CD14-positive monocyte (primary cell): Measurements from ENCODE around the gene SLCO2B1. TPM values are rescaled to one million over a fixed set of nuclear protein-coding genes. Genes with fewer than 3 reads are reported as not detected.

ENCODE experiments used
- DNase-seq, 3 donors: peaks; one replicate each; pipeline ENCODE4 v3.0.0-alpha.2; 2011 to 2022
- H2AFZ ChIP-seq: 2 replicates; pipeline ENCODE4 v1.6.0; 2012; ENCODE audit warnings: mild to moderate bottlenecking, low read depth, low read length, inconsistent platforms; ENCODE audit not compliant: insufficient read depth, poor library complexity, severe bottlenecking
- H3K27ac ChIP-seq, 2 donors: 1 replicate in 1 of 2; 2 replicates in 1 of 2; pipeline ENCODE4 v1.5.1; 2012 to 2013; ENCODE audit warnings: low read length in 2 of 2, control low read depth in 1 of 2, inconsistent platforms in 1 of 2, low read depth in 1 of 2, mild to moderate bottlenecking in 1 of 2
- H3K27me3 ChIP-seq, 2 donors: one replicate each; pipeline versions ENCODE4 v1.6.0 to v1.6.1; 2011 to 2013; ENCODE audit warnings: low read length in 2 of 2; ENCODE audit not compliant: control insufficient read depth in 2 of 2, insufficient read depth in 2 of 2
- H3K36me3 ChIP-seq, 2 donors: replicated peaks in 1 of 2; 1 replicate in 1 of 2; 2 replicates in 1 of 2; pipeline versions ENCODE4 v1.5.1 to v1.6.1; 2012 to 2013; ENCODE audit warnings: low read length in 2 of 2, control low read depth in 1 of 2, inconsistent platforms in 1 of 2, mild to moderate bottlenecking in 1 of 2; ENCODE audit not compliant: insufficient read depth in 2 of 2, control insufficient read depth in 1 of 2
- H3K4me1 ChIP-seq, 2 donors: 1 replicate in 1 of 2; 2 replicates in 1 of 2; pipeline versions ENCODE4 v1.5.1 to v1.6.1; 2012 to 2013; ENCODE audit warnings: low read length in 2 of 2, control low read depth in 1 of 2, inconsistent platforms in 1 of 2, mild to moderate bottlenecking in 1 of 2, moderate library complexity in 1 of 2; ENCODE audit not compliant: insufficient read depth in 2 of 2, control insufficient read depth in 1 of 2
- H3K4me2 ChIP-seq: replicated peaks from 2 replicates; pipeline ENCODE3; 2012; ENCODE audit warnings: low read length, moderate library complexity, mild to moderate bottlenecking; ENCODE audit not compliant: poor library complexity, severe bottlenecking; ENCODE audit errors: extremely low read depth
- H3K4me3 ChIP-seq, 3 experiments: fragments of 200-600 bp in 1 of 3; sonication (generic) in 1 of 3; replicated peaks in 1 of 3; 1 replicate in 2 of 3; 2 replicates in 1 of 3; pipeline ENCODE4 v1.5.1; 2011 to 2013; ENCODE audit warnings: low read length in 3 of 3, mild to moderate bottlenecking in 3 of 3, control low read depth in 2 of 3, low read depth in 2 of 3, inconsistent platforms in 1 of 3, moderate library complexity in 1 of 3
- H3K79me2 ChIP-seq: 2 replicates; pipeline ENCODE4 v1.6.0; 2012; ENCODE audit warnings: mild to moderate bottlenecking, control low read depth, inconsistent platforms, low read length, moderate library complexity; ENCODE audit not compliant: insufficient read depth
- H3K9ac ChIP-seq: 2 replicates; pipeline ENCODE4 v1.6.0; 2017; ENCODE audit warnings: low read length, mild to moderate bottlenecking; ENCODE audit not compliant: insufficient read depth, poor library complexity, severe bottlenecking
- H3K9me3 ChIP-seq, 2 donors: replicated peaks in 1 of 2; 1 replicate in 1 of 2; 2 replicates in 1 of 2; pipeline versions ENCODE4 v1.5.1 to v1.6.1; 2012 to 2013; ENCODE audit warnings: low read length in 2 of 2, control low read depth in 1 of 2; ENCODE audit not compliant: control insufficient read depth in 1 of 2, insufficient read depth in 1 of 2
- H4K20me1 ChIP-seq: 2 replicates; pipeline ENCODE4 v1.6.0; 2012; ENCODE audit warnings: mild to moderate bottlenecking, low read length, control low read depth, moderate library complexity; ENCODE audit not compliant: insufficient read depth
- H3K27ac Mint-ChIP-seq, 7 donors: one replicate each; pipeline ENCODE4 v1.8.0; 2020; ENCODE audit warnings: mild to moderate bottlenecking in 7 of 7, mixed read lengths in 7 of 7, moderate library complexity in 6 of 7, inconsistent platforms in 2 of 7
- H3K27me3 Mint-ChIP-seq, 3 donors: one replicate each; pipeline ENCODE4 v1.8.0; 2021 to 2022; ENCODE audit warnings: low read depth in 3 of 3, mild to moderate bottlenecking in 3 of 3, mixed read lengths in 3 of 3, moderate library complexity in 3 of 3, inconsistent platforms in 1 of 3
- H3K36me3 Mint-ChIP-seq, 2 donors: one replicate each; pipeline ENCODE4 v1.8.0; 2020; ENCODE audit warnings: mixed read lengths in 2 of 2, inconsistent platforms in 1 of 2, mild to moderate bottlenecking in 1 of 2
- H3K4me1 Mint-ChIP-seq: one replicate; pipeline ENCODE4 v1.8.0; 2020; ENCODE audit warnings: mild to moderate bottlenecking, mixed read lengths
- H3K4me3 Mint-ChIP-seq, 2 donors: one replicate each; pipeline ENCODE4 v1.8.0; 2020; ENCODE audit warnings: mild to moderate bottlenecking in 2 of 2, mixed read lengths in 2 of 2, moderate library complexity in 1 of 2
- H3K9me3 Mint-ChIP-seq, 7 donors: one replicate each; pipeline ENCODE4 v1.8.0; 2020 to 2022; ENCODE audit warnings: mixed read lengths in 7 of 7, mild to moderate bottlenecking in 6 of 7, moderate library complexity in 6 of 7, inconsistent platforms in 2 of 7
- WGBS: methylation state at CpG from one replicate; pipeline ENCODE4 v1.1.5; 2013; ENCODE audit warnings: missing lambda C conversion rate; ENCODE audit not compliant: insufficient coverage; 5-methylcytosine and 5-hydroxymethylcytosine counted together
- intact Hi-C, 2 donors: fragments of 100-400 bp; cut with micrococcal nuclease; formaldehyde crosslinking; loops; one replicate each; pipeline versions ENCODE4 v1.15.0 to v1.15.1; 2023
- polyA plus RNA-seq, 3 donors: library from polyadenylated mRNA; depleted of rRNA in 1 of 3; unstranded in 2 of 3; stranded (reverse) in 1 of 3; fragments of 300-500 nt in 2 of 3; fragments of >200 nt in 1 of 3; fragmentation: Illumina TruSeq in 2 of 3; gene quantifications; 1 replicate in 2 of 3; 2 replicates in 1 of 3; pipeline ENCODE4 v1.2.3, GENCODE V29; 2012 to 2021
- TF ChIP-seq, protein P1 (sequence below): fragments of 200-600 bp; IDR thresholded peaks from one replicate; pipeline ENCODE4 v1.8.0; 2022; ENCODE audit warnings: antibody characterized with exemption, mild to moderate bottlenecking

The SLCO2B1 gene
- polyA plus RNA-seq, 3 donors = 0.13 to 0.47 TPM; not detected in 1

DNA sequence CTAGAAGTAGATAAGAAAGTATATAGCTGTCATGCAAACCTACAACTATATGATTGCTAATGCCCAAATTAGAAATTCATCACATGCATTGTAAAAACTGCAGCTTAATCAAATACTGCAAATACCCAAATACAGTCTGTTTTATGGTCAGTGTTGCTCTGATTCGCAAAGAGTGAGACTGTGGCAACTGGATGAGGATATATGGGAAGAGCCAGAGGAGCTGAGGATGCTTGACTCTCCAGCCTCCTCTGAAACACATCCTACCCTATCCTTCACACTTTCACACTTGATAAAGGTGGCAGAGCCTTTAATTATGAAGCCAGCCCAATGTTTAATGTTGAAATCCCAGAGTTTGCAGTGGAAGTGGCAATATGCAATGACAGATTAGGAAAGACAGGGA, 32.3 kb upstream of the SLCO2B1 start:
- H3K4me3 ChIP-seq = no peak overlapping the region
- H3K9me3 ChIP-seq = peaks cover 8 to 9% of the 10 kb centered on the region in 2 donors
- no peaks in the 10 kb centered on the region for H3K4me1 ChIP-seq
- Mint-ChIP-seq H3K4me1 (no peaks in the 10 kb centered on the region), H3K27me3 (peaks cover 2 to 12% (median 3%) of the 10 kb centered on the region in 3 donors), H3K36me3 (no peaks in the 10 kb centered on the region), H3K27ac (no peak overlapping the region), H3K4me3 (no peak overlapping the region), H3K9me3 (peaks cover 22 to 40% (median 27%) of the 10 kb centered on the region in 7 donors)
- intact Hi-C loops = no loop called here
- no peak overlapping the region for H2AFZ ChIP-seq
- H4K20me1 ChIP-seq = no peaks in the 10 kb centered on the region
- H3K27ac ChIP-seq = no peak overlapping the region
- H3K79me2 ChIP-seq = no peaks in the 10 kb centered on the region
- TF ChIP-seq, protein P1, sequence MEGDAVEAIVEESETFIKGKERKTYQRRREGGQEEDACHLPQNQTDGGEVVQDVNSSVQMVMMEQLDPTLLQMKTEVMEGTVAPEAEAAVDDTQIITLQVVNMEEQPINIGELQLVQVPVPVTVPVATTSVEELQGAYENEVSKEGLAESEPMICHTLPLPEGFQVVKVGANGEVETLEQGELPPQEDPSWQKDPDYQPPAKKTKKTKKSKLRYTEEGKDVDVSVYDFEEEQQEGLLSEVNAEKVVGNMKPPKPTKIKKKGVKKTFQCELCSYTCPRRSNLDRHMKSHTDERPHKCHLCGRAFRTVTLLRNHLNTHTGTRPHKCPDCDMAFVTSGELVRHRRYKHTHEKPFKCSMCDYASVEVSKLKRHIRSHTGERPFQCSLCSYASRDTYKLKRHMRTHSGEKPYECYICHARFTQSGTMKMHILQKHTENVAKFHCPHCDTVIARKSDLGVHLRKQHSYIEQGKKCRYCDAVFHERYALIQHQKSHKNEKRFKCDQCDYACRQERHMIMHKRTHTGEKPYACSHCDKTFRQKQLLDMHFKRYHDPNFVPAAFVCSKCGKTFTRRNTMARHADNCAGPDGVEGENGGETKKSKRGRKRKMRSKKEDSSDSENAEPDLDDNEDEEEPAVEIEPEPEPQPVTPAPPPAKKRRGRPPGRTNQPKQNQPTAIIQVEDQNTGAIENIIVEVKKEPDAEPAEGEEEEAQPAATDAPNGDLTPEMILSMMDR = no peak
- no peak overlapping the region for H3K4me2 ChIP-seq
- no peak overlapping the region for H3K9ac ChIP-seq
- H3K36me3 ChIP-seq = no peaks in the 10 kb centered on the region
- WGBS = no CpG with 5 or more reads among the region's 1 CpG
- no peak for DNase-seq
- H3K27me3 ChIP-seq = no peaks in the 10 kb centered on the region

DNA sequence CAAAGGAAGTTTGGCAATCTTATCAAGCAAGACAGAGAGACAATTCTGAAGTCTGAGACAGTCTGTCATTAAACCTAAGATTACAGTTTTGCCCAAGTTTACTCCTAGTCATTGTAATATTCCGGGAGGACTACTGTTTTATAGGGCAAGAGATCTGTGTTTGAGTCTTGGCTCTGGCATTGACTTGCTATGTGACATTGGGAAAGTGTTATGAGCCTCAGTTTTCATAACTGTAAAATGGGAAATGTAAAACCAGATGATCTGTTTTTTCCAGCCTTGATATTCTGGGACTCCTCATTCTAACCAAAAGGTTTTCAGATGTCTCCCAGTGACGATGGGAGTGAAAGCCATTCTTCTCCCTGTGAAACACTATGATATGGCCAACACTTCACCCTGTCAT, 24.3 kb upstream of the SLCO2B1 start:
- Mint-ChIP-seq H3K4me3 (no peak overlapping the region), H3K27ac (no peak overlapping the region), H3K4me1 (no peaks in the 10 kb centered on the region), H3K9me3 (peaks cover 2 to 17% (median 11%) of the 10 kb centered on the region in 7 donors), H3K27me3 (peaks cover 3 to 10% (median 5%) of the 10 kb centered on the region in 3 donors), H3K36me3 (no peaks in the 10 kb centered on the region)
- Histone ChIP-seq H4K20me1 (no peaks in the 10 kb centered on the region), H3K36me3 (no peaks in the 10 kb centered on the region), H3K27me3 (no peaks in the 10 kb centered on the region), H3K9ac (no peak overlapping the region), H3K4me2 (no peak overlapping the region), H3K79me2 (no peaks in the 10 kb centered on the region), H3K27ac (no peak overlapping the region), H3K4me3 (no peak overlapping the region), H3K4me1 (no peaks in the 10 kb centered on the region), H3K9me3 (peaks cover 0 to 5% of the 10 kb centered on the region in 2 donors), H2AFZ (no peak overlapping the region)
- intact Hi-C loops = no loop called here
- no CpG with 5 or more reads among the region's 2 CpGs for WGBS
- TF ChIP-seq, protein P1 = no peak
- no peak for DNase-seq
